HL-60/S4 (cell line): ENCODE results near the gene UBASH3B.
"Not testable (repeated sequence)": the region's sequence is repeated elsewhere in the genome, so short reads cannot be mapped to it uniquely, and the experiment has no call there.

ENCODE experiments used
- in situ Hi-C: fragments of 300-500 bp; cut with MboI; formaldehyde crosslinking; loops from 2 replicates; pipeline ENCODE4 v1.14.3; 2022; ENCODE audit warnings: low sequenced_read_pairs

The UBASH3B gene

GRCh38 chr11:122655527-122656072, at the start of gene UBASH3B:
TSS of gene UBASH3B (plus strand) at chr11:122655722. CDS start at chr11:122656050, 328 bp downstream.
- in situ Hi-C loops, result loop anchor here (25.0 kb wide), 1 partner anchor 107 kb away; no protein-coding TSS in a partner anchor

GRCh38 chr11:122607162-122607561, 48.4 kb upstream of the UBASH3B start:
- in situ Hi-C loops, result not testable (repeated sequence)

GRCh38 chr11:122612123-122612824, 43.2 kb upstream of the UBASH3B start:
- in situ Hi-C loops, result no loop called here

- in situ Hi-C loops, result no loop called here
Observed at GRCh38 chr11:122616718-122617117, 38.8 kb upstream of the UBASH3B start.

GRCh38 chr11:122617297-122617696, 38.2 kb upstream of the UBASH3B start:
- in situ Hi-C loops, result no loop called here

GRCh38 chr11:122617926-122618325, 37.6 kb upstream of the UBASH3B start:
- in situ Hi-C loops, result no loop called here

- in situ Hi-C loops, result no loop called here
Observed at GRCh38 chr11:122618927-122619326, 36.6 kb upstream of the UBASH3B start.

GRCh38 chr11:122619757-122620156, 35.8 kb upstream of the UBASH3B start:
- in situ Hi-C loops, result no loop called here

GRCh38 chr11:122625501-122625900, 30.0 kb upstream of the UBASH3B start:
- in situ Hi-C loops, result not testable (repeated sequence)

GRCh38 chr11:122625976-122626665, 29.4 kb upstream of the UBASH3B start:
- in situ Hi-C loops, result no loop called here

GRCh38 chr11:122627745-122628144, 27.8 kb upstream of the UBASH3B start:
- in situ Hi-C loops, result no loop called here

GRCh38 chr11:122628810-122629555, 26.5 kb upstream of the UBASH3B start:
- in situ Hi-C loops, result no loop called here

GRCh38 chr11:122632181-122632824, 23.2 kb upstream of the UBASH3B start:
- in situ Hi-C loops, result loop anchor here (10.0 kb wide), 1 partner anchor 222 kb away; no protein-coding TSS in a partner anchor

- in situ Hi-C loops, result loop anchor here (10.0 kb wide), 1 partner anchor 221 kb away; no protein-coding TSS in a partner anchor
Observed at GRCh38 chr11:122633219-122633829, 22.2 kb upstream of the UBASH3B start.

GRCh38 chr11:122634501-122634900, 21.0 kb upstream of the UBASH3B start:
- in situ Hi-C loops, result loop anchor here (10.0 kb wide), 1 partner anchor 220 kb away; no protein-coding TSS in a partner anchor

- in situ Hi-C loops, result loop anchor here (10.0 kb wide), 1 partner anchor 217 kb away; no protein-coding TSS in a partner anchor
Observed at GRCh38 chr11:122637541-122637940, 18.0 kb upstream of the UBASH3B start.

- in situ Hi-C loops, result no loop called here
Observed at GRCh38 chr11:122642472-122642922, 13.0 kb upstream of the UBASH3B start.

- in situ Hi-C loops, result no loop called here
Observed at GRCh38 chr11:122642971-122643370, 12.6 kb upstream of the UBASH3B start.

GRCh38 chr11:122645847-122646246, 9.7 kb upstream of the UBASH3B start:
- in situ Hi-C loops, result no loop called here
